Activated gamma-delta T cell (primary cell): Measurements from ENCODE around the gene DISP3.

ENCODE experiments used
- DNase-seq: peaks from one replicate; lab custom pipeline; 2025; lab: John Stamatoyannopoulos, UW
- total RNA-seq, 2 donors: gene quantifications; one replicate each; lab custom pipeline; 2026; lab: John Stamatoyannopoulos, UW

DISP3 gene, protein sequence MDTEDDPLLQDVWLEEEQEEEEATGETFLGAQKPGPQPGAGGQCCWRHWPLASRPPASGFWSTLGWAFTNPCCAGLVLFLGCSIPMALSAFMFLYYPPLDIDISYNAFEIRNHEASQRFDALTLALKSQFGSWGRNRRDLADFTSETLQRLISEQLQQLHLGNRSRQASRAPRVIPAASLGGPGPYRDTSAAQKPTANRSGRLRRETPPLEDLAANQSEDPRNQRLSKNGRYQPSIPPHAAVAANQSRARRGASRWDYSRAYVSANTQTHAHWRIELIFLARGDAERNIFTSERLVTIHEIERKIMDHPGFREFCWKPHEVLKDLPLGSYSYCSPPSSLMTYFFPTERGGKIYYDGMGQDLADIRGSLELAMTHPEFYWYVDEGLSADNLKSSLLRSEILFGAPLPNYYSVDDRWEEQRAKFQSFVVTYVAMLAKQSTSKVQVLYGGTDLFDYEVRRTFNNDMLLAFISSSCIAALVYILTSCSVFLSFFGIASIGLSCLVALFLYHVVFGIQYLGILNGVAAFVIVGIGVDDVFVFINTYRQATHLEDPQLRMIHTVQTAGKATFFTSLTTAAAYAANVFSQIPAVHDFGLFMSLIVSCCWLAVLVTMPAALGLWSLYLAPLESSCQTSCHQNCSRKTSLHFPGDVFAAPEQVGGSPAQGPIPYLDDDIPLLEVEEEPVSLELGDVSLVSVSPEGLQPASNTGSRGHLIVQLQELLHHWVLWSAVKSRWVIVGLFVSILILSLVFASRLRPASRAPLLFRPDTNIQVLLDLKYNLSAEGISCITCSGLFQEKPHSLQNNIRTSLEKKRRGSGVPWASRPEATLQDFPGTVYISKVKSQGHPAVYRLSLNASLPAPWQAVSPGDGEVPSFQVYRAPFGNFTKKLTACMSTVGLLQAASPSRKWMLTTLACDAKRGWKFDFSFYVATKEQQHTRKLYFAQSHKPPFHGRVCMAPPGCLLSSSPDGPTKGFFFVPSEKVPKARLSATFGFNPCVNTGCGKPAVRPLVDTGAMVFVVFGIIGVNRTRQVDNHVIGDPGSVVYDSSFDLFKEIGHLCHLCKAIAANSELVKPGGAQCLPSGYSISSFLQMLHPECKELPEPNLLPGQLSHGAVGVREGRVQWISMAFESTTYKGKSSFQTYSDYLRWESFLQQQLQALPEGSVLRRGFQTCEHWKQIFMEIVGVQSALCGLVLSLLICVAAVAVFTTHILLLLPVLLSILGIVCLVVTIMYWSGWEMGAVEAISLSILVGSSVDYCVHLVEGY (N-terminal part only)
- 0.77 to 0.83 reads per million in 2 donors for total RNA-seq

DNA sequence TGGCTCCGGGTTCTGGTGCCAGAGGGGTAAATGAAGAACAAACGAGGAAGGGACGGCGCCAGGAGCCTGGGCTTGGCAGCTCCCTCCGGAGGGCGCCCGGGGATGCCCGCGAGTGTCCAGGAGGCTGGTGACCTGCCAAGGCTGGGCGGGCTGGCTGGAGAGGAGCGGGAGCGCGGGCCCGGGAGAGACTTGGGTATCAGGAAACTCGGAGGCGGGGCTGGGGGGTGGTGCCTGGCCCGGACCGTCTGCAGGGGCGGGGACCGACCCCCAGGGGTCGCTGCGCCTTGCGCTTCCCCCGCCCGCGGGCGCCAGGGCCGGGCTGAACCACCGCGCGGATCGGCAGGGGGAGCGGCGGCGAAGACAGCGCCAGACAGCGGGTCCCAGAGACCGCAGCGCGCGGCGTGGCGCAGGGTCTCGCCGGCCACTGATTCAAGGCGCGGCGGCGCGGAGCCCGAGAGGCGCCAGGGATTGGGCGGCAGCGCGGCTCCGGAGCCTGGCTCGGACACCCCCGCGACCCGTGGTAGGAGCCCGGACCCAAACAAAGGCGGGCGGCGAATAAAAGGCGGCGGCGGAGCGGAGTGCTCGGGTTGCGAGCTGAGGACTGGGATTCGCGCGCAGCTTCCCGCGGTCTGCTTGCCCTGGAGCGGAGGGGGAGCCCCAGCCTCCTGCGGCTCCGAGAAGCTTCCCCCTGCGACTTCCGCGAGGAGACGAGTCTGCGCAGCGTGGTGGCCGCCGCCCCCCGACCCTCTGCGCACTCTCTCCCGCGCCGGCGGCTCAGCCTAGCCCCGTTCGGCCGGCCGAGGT is at the start of gene DISP3:
Gene DISP3, plus strand, starts transcription at position 585 of the 804 bp plus-strand sequence. CDS start 21,838 bp downstream, outside the sequence.
- DNase-seq = peak; percentile 41

DNA sequence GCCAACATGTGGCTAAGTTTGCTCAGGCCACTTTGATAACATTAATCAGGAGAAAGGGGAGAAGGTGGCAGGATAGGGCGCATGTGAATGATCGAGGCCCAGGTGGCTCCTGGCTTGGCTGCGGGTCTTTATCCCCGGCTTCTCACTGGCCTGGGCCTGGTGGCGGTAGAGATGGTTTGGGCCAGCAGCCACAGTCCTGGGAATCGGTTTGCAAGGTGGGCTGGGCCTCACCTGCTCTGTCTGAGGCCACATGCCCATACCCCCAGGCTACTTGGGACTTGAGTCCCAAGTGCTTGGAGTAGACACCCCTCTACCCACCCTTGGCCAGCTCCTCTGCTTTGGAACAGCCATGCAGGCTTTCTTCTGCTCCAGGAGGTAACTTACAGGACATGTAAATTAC is 49.7 kb upstream of the DISP3 start:
- DNase-seq = no peak

DNA sequence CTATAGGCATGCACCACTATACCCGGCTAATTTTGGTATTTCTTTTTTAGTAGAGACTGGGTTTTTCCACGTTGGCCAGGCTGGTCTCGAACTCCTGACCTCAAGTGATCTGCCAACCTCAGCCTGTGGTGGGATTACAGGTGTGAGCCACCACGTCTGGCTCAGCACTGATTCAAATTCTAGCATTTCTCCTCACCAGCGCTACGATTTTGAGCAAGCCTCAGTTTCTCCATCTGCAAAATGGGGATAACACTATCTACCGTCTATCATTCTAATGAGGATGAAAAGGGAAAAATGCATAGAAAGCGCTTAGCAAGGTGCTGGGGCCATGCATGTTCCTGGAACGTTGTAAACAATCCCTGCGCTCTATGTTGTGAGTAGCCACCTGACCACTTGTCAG is 49.0 kb upstream of the DISP3 start:
- DNase-seq = no peak

DNA sequence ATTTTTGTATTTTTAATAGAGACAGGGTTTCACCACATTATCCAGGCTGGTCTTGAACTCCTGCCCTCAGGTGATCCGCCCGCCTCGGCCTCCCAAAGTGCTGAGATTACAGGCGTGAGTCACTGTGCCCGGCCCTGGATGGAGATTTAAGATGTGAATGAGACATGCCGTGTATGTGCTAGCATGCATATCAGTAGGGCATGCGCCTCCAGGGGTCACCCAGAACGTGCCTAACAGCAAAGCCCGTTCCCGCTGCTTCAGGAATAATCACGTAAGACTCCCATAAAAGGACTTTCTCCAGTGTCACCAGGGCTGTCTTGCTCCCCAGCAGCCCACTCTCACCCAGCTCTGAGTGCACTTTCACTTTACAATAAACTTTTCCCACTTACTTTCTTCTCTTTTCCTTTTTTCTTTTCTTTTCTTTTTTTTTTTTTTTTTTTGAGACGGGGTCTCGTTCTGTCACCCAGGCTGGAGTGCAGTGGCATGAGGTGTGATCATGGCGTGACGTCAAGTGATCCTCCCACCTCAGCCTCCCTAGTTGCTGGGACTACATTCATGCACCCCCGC is 46.9 kb upstream of the DISP3 start:
- no peak for DNase-seq

DNA sequence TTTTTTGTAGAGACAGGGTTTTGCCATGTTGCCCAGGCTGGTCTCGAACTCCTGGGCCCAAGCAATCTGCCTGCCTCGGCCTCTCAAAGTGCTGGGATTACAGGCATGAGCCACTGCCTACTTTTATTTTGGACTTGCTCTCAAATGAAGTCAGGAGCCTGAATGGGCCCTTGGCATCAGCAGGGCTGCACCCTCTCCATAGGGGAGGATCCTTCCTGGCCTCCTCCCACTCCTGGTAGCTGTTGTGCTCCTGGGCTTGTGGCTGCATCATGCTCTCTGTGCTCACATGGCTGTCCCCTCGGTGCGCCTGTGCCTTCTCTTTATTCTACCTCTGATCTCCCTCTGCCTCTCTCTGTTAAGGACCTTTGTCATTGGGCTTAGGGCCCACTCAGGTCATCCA is 46.4 kb upstream of the DISP3 start:
- DNase-seq = no peak

DNA sequence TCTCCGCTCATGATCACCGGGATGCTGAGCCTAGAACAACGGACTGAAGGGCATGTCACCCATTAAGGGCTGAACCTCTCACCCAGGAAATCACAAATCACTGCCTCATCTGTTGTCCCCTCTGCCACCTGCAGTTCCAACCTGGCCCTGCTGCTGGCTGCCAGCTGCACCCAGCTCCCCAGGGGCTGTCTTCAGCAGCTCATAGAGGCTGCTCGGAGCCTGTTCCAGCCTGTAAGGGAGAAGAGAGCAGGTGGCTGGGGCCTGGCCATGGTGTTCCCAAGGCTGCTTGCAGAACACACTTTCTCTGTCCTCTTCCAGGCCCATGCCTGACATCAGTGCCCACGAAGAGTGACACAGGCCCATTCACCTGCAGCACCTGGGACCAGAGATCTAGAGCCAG is 44.5 kb upstream of the DISP3 start:
- no peak for DNase-seq

DNA sequence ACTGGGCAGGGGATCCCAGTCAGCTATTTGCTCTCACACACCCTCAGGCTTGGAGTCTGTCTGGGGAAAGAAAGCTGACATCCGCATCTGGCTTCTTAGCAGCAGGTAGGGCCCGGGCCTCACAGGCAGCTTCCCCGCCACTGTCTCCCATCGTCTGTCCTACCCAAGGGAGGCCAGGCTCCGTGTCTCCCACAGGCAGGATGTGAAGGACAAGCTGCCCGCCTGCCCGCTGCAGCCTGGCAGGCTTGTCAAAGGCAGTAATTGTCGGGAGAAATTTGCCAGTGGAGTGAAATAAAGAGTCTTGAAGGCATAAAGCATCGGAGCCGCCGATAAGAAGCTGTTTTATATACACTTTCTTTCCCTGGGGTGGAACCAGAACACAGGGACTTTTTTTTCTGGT is 44.0 kb upstream of the DISP3 start:
- DNase-seq = no peak

DNA sequence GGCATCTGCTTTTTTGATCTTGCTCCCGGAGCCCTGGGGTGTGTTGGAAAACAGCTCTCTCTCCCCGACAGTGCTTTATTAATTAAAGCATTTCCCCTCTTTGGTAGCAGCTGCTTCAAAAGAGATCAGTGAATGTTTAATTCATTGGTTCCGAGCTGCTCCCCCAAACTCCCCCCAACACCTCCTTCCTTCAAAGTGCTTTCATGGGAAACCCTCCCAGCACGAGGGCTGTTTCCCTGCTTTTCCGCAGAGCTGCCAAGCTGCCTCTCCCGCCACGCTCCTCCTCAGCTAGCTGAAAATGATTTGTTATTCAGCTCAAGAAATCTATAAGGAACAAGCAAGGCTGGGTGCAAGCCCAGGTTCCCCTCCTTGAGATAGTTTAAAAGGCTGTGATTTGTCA is 40.0 kb upstream of the DISP3 start:
- no peak for DNase-seq

DNA sequence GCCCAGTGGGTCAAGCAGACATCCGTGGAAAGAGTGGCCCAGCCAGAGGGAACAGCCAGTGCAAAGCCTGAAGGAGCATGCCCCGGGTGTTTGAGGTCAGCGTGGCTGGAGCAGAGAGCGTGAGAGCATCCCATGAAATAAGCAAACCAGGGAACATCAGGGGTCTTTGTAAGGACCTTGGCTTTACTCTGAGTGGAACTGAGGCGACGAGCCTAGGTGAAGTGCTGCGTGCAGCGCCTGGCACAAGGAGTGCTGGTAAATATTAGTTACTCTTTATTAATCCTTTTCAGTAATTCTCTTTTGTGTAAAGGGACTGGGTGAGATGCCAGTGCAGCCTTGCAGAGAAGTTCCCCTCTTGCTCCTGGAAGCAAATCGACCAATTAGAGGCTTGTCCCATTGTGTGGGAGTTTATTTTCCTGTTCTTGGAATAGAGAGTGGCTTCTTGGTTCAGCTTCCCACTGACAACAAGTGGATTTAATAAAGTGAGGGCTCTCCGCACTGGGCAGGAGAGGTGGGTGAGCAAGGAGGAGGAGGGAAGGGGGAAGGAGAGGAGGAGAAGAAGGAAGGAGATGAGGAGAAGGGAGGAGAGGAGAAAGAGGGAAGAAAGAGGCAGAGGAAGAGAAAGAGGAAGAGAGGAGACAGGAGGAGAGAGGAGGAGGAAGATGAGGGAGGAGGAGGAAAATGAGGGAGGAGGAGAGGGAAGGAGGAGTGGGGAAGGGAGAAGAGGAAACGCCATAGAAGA is 37.6 kb upstream of the DISP3 start:
- DNase-seq = no peak

DNA sequence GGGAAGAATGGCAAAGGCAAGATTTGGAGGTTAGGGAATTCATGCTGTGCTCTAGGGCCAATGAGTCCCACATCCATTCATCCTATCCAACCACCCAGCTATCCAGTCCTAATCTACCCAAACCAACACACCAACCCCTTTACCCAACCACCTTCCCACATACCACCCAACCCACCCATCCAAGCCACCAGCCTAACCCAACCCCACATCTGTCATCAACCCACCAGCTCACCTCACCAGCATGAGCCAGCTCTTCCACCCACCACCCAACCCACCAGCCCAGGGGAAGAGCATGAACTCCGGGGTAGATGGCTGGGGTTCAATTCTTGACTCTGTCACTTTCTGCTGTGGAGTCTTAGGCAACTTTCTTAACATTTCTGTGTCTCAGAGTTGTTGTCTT is 35.9 kb upstream of the DISP3 start:
- no peak for DNase-seq

DNA sequence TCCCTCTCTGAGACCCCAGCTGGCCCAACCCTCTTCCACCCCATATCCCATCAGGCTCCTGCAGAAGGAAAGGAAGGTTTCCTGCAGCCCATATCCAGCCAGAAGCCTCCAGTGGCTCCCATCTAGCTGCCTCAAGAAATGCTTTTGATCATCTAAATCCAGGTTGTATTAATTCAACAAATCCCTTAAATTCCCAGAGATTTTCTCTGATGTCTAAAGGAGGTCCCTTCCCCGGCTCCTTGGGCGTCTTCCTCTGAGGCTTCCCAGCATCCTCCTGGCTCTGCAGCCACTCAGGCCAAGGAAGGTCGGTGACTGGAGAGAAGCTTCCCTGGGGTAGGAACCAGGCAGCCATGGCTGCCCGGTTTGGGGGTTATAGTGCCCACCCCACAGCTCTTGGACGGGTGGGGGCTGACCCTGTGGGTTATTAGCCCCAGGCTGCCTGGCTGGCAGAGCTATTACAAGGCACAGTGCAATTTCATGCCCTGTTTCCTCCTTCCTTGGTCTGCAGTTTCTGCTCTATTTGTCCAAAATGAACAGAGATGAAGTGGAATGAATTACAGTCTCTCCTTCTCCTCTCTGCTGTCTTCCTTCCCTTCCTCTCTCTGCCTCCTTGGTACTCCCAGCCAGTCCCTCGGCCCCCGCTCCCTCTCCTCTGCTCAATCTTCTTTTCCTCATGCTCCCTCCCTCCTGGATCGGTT is 34.8 kb upstream of the DISP3 start:
- DNase-seq = no peak

DNA sequence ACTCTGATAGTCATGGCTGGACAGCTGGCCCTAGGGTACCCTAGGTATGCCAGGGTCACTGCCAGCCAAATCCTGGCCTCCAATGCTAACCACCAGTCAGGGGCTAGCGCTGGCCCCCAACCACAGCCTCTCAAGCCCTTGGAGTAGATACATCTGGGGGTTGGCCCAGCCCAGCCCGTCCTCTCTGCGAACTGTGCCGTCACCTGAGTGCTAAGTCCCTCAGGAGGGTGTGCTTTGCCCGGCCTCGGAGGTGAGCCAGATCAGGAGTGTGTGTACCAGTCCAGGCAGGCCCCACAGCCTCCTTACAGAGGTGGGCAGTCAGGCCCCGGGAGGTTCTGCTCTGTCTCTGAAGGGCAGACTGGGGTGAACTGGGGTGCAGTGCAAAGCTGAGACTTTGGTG is 34.0 kb upstream of the DISP3 start:
- DNase-seq = no peak

DNA sequence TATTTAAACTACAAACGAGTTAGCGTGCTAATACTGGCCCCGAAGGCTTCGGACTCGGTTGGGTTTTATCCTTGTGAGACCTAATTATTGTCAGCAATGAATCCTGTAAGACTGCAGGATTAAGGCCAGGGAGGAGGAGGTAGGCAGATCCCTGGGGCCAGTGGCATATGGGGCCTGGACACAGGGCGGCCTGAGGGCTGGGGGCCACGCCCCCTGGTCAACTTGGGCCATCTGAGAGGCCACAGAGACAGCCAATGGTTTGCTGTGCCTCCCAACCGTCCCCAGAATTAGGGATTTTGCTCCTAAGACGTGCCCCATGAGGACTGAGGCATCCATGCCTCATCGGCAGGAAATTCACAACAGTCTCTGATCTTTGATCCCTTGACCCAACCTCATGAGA is 31.1 kb upstream of the DISP3 start:
- DNase-seq = no peak

DNA sequence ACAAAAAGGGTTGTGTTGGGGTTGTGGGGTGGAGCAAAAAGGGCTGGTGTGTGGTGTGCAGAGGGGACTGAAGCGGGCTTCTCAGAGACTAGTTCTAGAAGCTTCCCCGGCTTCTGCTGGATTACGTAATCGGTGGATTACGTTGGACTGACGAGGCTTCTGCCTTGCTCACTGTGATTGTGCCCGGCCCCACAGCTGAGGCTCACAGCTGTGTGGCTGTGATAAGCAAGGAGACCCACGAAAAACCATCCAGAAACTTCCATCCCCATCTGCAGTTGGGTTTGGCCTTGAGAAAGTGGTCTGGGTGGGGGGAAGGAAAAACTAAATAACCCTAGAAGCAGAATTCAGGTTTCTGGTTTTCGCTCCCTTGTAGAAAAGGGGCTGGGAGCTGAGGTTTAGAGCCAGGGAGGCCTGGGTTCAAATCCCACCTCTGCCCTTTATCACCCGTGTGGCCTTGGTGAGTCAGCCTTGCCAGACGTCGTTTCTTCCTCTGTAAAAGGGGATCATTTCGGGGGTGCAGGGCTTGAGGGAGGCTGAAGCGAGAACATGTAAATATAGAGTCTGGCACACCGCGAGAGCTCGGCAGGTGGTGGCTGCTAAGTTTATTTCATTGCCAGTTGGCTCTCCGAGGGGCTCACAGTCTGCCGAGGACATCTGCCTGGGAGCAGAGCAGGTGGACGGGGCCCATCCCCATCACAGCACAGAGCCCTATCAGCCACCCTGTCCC is 30.4 kb upstream of the DISP3 start:
- DNase-seq = no peak

DNA sequence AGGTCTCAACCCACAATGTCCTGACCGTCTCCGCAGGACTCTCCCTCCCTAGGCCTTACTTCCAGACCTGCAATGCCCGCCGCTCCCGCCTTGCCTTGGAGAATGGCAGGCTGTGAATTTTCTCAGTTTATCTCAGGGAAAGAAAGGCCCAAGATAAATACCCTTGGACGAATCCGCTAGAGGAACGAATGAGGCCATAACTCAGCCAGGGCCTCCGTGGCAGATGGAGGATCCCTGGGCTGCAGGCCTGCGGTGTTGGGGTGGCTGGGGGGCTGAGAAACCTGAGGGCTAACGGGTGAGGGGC is 29.9 kb upstream of the DISP3 start:
- no peak for DNase-seq

DNA sequence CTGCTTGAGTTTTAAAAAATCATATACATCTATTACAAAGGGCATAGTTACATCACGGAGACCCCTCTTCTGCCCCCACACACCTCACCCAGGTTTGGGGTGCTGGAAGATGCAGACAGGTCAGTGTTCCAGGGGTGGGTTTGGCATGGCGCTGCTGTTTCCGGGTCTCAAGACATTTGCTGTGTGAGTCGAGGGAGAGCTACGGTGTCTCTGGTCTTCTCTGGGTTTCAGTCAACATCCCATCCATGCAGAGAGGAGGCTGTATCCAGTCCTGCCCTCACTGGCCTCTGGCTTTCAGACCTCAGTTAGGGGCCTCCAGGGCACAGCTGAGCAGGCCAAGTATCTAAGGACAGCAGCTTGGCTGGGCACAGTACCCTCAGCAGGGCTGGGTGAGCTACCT is 28.6 kb upstream of the DISP3 start:
- DNase-seq = no peak

DNA sequence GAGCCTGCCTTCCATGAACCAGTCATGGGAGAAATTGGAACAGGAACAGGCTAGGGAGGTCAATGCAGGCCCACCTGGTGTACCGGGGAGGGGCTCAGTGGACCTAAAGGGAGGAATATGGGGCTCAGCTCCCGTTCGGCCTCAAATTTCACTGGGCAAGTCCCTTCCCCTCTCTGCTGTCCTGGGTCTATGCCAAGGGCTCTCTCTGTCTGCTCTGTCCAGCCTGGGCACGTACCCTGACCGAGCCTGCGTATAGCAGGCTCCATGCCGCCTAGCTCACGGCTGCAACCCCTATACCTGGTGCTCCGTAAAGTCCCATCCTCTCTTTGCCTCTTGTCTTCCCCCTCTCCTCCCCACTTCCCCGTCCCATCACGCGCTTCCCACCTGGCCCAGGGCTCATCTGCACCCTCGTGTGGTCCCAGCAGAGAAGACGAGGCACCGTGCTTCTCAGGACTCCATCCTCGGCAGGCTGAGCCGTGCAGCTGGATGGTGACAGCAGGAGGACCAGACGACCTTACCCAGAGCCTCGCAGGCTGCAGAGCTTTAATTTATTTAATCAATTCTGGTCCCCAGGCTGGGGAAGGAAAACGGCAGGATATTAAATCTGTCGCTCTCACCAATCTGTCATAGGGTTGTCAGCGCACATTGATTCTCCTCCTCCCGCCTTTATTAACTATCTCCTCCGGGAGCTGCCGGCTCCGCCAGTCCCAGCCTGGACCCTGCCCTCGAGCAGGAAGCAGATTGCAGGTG is 25.0 kb upstream of the DISP3 start:
- DNase-seq = no peak

DNA sequence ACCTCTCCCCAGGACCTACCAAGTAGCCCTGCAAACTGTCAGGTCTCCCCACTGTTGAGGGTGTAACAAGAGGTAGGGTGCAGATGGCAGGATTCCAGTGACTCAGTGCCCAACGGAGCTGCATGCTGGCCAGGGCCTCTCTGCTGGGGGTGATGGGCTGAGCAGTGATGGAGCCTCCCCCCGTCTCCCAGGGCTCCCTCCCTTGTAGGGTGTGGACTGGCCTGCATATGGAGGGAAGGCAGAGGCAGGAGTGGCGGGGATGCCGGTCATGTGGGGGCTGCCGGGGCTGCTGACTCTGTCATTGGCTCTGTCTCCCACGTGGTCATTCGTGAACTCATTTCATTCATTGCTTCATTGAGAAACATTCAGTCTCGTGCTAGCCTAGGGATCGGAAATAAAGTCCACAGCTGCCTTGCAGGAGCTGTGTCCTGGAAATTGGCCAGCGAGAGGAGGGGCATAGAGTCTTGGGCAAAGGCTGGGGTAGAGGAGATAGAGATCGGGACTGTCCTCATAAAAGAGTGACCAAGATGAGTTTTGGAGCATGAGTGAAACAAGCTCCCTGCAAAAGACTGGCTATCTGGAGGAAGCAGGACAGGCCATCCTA is 22.9 kb upstream of the DISP3 start:
- no peak for DNase-seq
